ENCODE data around the gene PI4K2B.

GRCh38 chr4:25310066-25310802, 76.4 kb downstream of the PI4K2B start:
- no peak for TF ChIP-seq ZNF384 (IDR thresholded peaks at IDR 0.05)
- TF ChIP-seq ELF4 (IDR thresholded peaks at IDR 0.05): no peak
- TF ChIP-seq SUZ12 (IDR thresholded peaks at IDR 0.05): no peak
- TF ChIP-seq CTBP1 (IDR thresholded peaks at IDR 0.05; ENCODE audit: borderline replicate concordance): no peak
- TF ChIP-seq SP1 (IDR thresholded peaks at IDR 0.05): no peak
- TF ChIP-seq LEF1 (IDR thresholded peaks at IDR 0.05; ENCODE audit: borderline replicate concordance): no peak
- no peak for TF ChIP-seq FOXK2 (IDR thresholded peaks at IDR 0.05)
- no peak for TF ChIP-seq HDGF (IDR thresholded peaks at IDR 0.05; ENCODE audit: borderline replicate concordance)
- TF ChIP-seq NFRKB (IDR thresholded peaks at IDR 0.05): no peak
- no peak for TF ChIP-seq BHLHE40 (IDR thresholded peaks at IDR 0.05; ENCODE audit: borderline replicate concordance)
- TF ChIP-seq FOXM1 (IDR thresholded peaks at IDR 0.05; ENCODE audit: borderline replicate concordance): no peak
- no peak for TF ChIP-seq FOXA1 (IDR thresholded peaks at IDR 0.05)
- TF ChIP-seq L3MBTL2 (conservative IDR thresholded peaks at IDR 0.05): no peak
- TF ChIP-seq PKNOX1 (IDR thresholded peaks at IDR 0.05): no peak

Data from HEK293T (cell line).